T-helper 2 cell treated with Interferon-gamma antibody and Interleukin-4, amounts not matched to agents 5 μg/mL and 100 μg/mL, for 36 hours (primary cell): ENCODE results near the gene SNRNP200.
A peak's percentile ranks its signal among the peaks of the same experiment; 100 is the strongest.
"Not testable (repeated sequence)": the region's sequence is repeated elsewhere in the genome, so short reads cannot be mapped to it uniquely, and the experiment has no call there.

ENCODE experiments used
- DNase-seq: peaks from one replicate; pipeline ENCODE4 v3.0.0; 2021; ENCODE audit warnings: low spot score
- H3K27ac Mint-ChIP-seq: one replicate; pipeline ENCODE4 v1.8.0; 2021; ENCODE audit warnings: mild to moderate bottlenecking, mixed read lengths
- H3K27me3 Mint-ChIP-seq: one replicate; pipeline ENCODE4 v1.8.0; 2021; ENCODE audit warnings: low read depth, mixed read lengths
- H3K36me3 Mint-ChIP-seq: one replicate; pipeline ENCODE4 v1.8.0; 2021; ENCODE audit warnings: low read depth, mixed read lengths
- H3K4me1 Mint-ChIP-seq: one replicate; pipeline ENCODE4 v1.8.0; 2021; ENCODE audit warnings: low read depth, mixed read lengths
- H3K4me3 Mint-ChIP-seq: one replicate; pipeline ENCODE4 v1.8.0; 2022; ENCODE audit warnings: mild to moderate bottlenecking, moderate library complexity, mixed read lengths
- H3K9me3 Mint-ChIP-seq: one replicate; pipeline ENCODE4 v1.8.0; 2021; ENCODE audit warnings: mixed read lengths

The SNRNP200 gene

GRCh38 chr2:96318723-96319122, 13.4 kb upstream of the SNRNP200 start:
- H3K4me1 Mint-ChIP-seq: peaks cover 47% of the 10 kb centered on the region

GRCh38 chr2:96317584-96317997, 12.2 kb upstream of the SNRNP200 start:
- no peak for DNase-seq
- Mint-ChIP-seq H3K36me3 (peaks cover 26% of the 10 kb centered on the region), H3K4me3 (peak overlapping the region; percentile 66), H3K27me3 (no peaks in the 10 kb centered on the region), H3K27ac (peak overlapping the region; percentile 79), H3K9me3 (no peaks in the 10 kb centered on the region), H3K4me1 (peaks cover 41% of the 10 kb centered on the region)

More at GRCh38 chr2:96318723-96319122, 13.4 kb upstream of the SNRNP200 start:
- Mint-ChIP-seq H3K36me3 (peaks cover 24% of the 10 kb centered on the region), H3K27me3 (no peaks in the 10 kb centered on the region), H3K9me3 (no peaks in the 10 kb centered on the region), H3K27ac (peak overlapping the region; percentile 80), H3K4me3 (peak overlapping the region; percentile 88)
- no peak for DNase-seq

- Mint-ChIP-seq H3K4me3 (peak overlapping the region; percentile 4), H3K27ac (peak overlapping the region; percentile 79)
These were observed 11.7 kb upstream of the SNRNP200 start for GRCh38 chr2:96316999-96317398.

GRCh38 chr2:96315400-96316071, 10.2 kb upstream of the SNRNP200 start:
- Mint-ChIP-seq H3K27ac (peak overlapping the region; percentile 90), H3K4me3 (peak overlapping the region; percentile 80), H3K4me1 (peaks cover 42% of the 10 kb centered on the region), H3K36me3 (peaks cover 33% of the 10 kb centered on the region), H3K9me3 (no peaks in the 10 kb centered on the region), H3K27me3 (no peaks in the 10 kb centered on the region)
- no peak for DNase-seq

More at GRCh38 chr2:96316999-96317398, 11.7 kb upstream of the SNRNP200 start:
- DNase-seq: no peak
- H3K9me3 Mint-ChIP-seq: no peaks in the 10 kb centered on the region
- H3K36me3 Mint-ChIP-seq: peaks cover 31% of the 10 kb centered on the region
- H3K4me1 Mint-ChIP-seq: peaks cover 45% of the 10 kb centered on the region
- H3K27me3 Mint-ChIP-seq: no peaks in the 10 kb centered on the region

- H3K36me3 Mint-ChIP-seq: peaks cover 35% of the 10 kb centered on the region
- peak overlapping the region; percentile 90 for H3K27ac Mint-ChIP-seq
- peak overlapping the region; percentile 80 for H3K4me3 Mint-ChIP-seq
- no peaks in the 10 kb centered on the region for H3K27me3 Mint-ChIP-seq
- H3K9me3 Mint-ChIP-seq: no peaks in the 10 kb centered on the region
- DNase-seq: no peak
- peaks cover 43% of the 10 kb centered on the region for H3K4me1 Mint-ChIP-seq
These were observed 9.7 kb upstream of the SNRNP200 start for GRCh38 chr2:96315005-96315399.

- no peak overlapping the region for H3K27ac Mint-ChIP-seq
- no peaks in the 10 kb centered on the region for H3K27me3 Mint-ChIP-seq
- no peak overlapping the region for H3K4me3 Mint-ChIP-seq
- peaks cover 32% of the 10 kb centered on the region for H3K4me1 Mint-ChIP-seq
- no peak for DNase-seq
- no peaks in the 10 kb centered on the region for H3K9me3 Mint-ChIP-seq
- H3K36me3 Mint-ChIP-seq: peaks cover 43% of the 10 kb centered on the region
These were observed 2.9 kb upstream of the SNRNP200 start for GRCh38 chr2:96308248-96308647.

GRCh38 chr2:96306370-96306769, 1.0 kb upstream of the SNRNP200 start:
- H3K27ac Mint-ChIP-seq: peak overlapping the region; percentile 94
- peak overlapping the region; percentile 95 for H3K4me3 Mint-ChIP-seq
- H3K9me3 Mint-ChIP-seq: no peaks in the 10 kb centered on the region
- no peak for DNase-seq
- H3K4me1 Mint-ChIP-seq: peaks cover 41% of the 10 kb centered on the region
- peaks cover 53% of the 10 kb centered on the region for H3K36me3 Mint-ChIP-seq
- no peaks in the 10 kb centered on the region for H3K27me3 Mint-ChIP-seq

GRCh38 chr2:96305979-96306308, 598 bp upstream of the SNRNP200 start:
- H3K4me1 Mint-ChIP-seq: peaks cover 45% of the 10 kb centered on the region
- no peaks in the 10 kb centered on the region for H3K27me3 Mint-ChIP-seq
- no peak for DNase-seq
- peaks cover 57% of the 10 kb centered on the region for H3K36me3 Mint-ChIP-seq
- H3K9me3 Mint-ChIP-seq: no peaks in the 10 kb centered on the region
- H3K4me3 Mint-ChIP-seq: peak overlapping the region; percentile 95
- H3K27ac Mint-ChIP-seq: peak overlapping the region; percentile 94

- Mint-ChIP-seq H3K36me3 (peaks cover 63% of the 10 kb centered on the region), H3K27ac (peak overlapping the region; percentile 94), H3K27me3 (no peaks in the 10 kb centered on the region), H3K4me1 (peaks cover 43% of the 10 kb centered on the region), H3K9me3 (no peaks in the 10 kb centered on the region), H3K4me3 (peak overlapping the region; percentile 95)
- no peak for DNase-seq
These were observed 740 bp downstream of the SNRNP200 start for GRCh38 chr2:96304606-96305005.

GRCh38 chr2:96301865-96302264, 3.5 kb downstream of the SNRNP200 start:
- Mint-ChIP-seq H3K36me3 (peaks cover 85% of the 10 kb centered on the region), H3K4me3 (no peak overlapping the region), H3K27ac (no peak overlapping the region), H3K4me1 (peaks cover 45% of the 10 kb centered on the region), H3K9me3 (no peaks in the 10 kb centered on the region), H3K27me3 (no peaks in the 10 kb centered on the region)
- no peak for DNase-seq

- Mint-ChIP-seq H3K36me3 (peaks cover 83% of the 10 kb centered on the region), H3K27ac (no peak overlapping the region), H3K4me3 (no peak overlapping the region), H3K27me3 (no peaks in the 10 kb centered on the region), H3K4me1 (peaks cover 13% of the 10 kb centered on the region), H3K9me3 (no peaks in the 10 kb centered on the region)
- no peak for DNase-seq
These were observed 8.4 kb downstream of the SNRNP200 start for GRCh38 chr2:96296925-96297324.

- not testable (repeated sequence) for DNase-seq, H3K9me3 Mint-ChIP-seq, H3K27ac Mint-ChIP-seq, H3K27me3 Mint-ChIP-seq, H3K4me1 Mint-ChIP-seq, H3K4me3 Mint-ChIP-seq
- peaks cover 86% of the 10 kb centered on the region for H3K36me3 Mint-ChIP-seq
These were observed 11.1 kb downstream of the SNRNP200 start for GRCh38 chr2:96294271-96294670.

GRCh38 chr2:96291751-96292150, 13.6 kb downstream of the SNRNP200 start:
- Mint-ChIP-seq H3K4me3 (no peak overlapping the region), H3K27ac (no peak overlapping the region), H3K36me3 (peaks cover 84% of the 10 kb centered on the region), H3K4me1 (no peaks in the 10 kb centered on the region), H3K9me3 (no peaks in the 10 kb centered on the region), H3K27me3 (no peaks in the 10 kb centered on the region)
- no peak for DNase-seq

GRCh38 chr2:96287273-96287856, 18.0 kb downstream of the SNRNP200 start:
- Mint-ChIP-seq H3K4me1 (no peaks in the 10 kb centered on the region), H3K4me3 (no peak overlapping the region), H3K27me3 (no peaks in the 10 kb centered on the region), H3K9me3 (no peaks in the 10 kb centered on the region), H3K36me3 (peaks cover 82% of the 10 kb centered on the region), H3K27ac (no peak overlapping the region)
- DNase-seq: no peak
